ENCODE measurements around the gene LUC7L3. TPM values are rescaled to one million over a fixed set of nuclear protein-coding genes. Genes with fewer than 3 reads are reported as not detected.
A peak's percentile ranks its signal among the peaks of the same experiment; 100 is the strongest.
"Not testable (repeated sequence)": the region's sequence is repeated elsewhere in the genome, so short reads cannot be mapped to it uniquely, and the experiment has no call there.

Gene LUC7L3
- total RNA-seq, 1 donor from 2014 or later, result 31.5 TPM

- DNase-seq, result peak; percentile 62
Observed at GRCh38 chr17:50686494-50687199, 32.8 kb upstream of the LUC7L3 start.

- no peak for DNase-seq
Observed at GRCh38 chr17:50687200-50688066, 32.0 kb upstream of the LUC7L3 start.

GRCh38 chr17:50688245-50688644, 31.2 kb upstream of the LUC7L3 start:
- DNase-seq, result no peak

- DNase-seq, result no peak
Observed at GRCh38 chr17:50689251-50689650, 30.2 kb upstream of the LUC7L3 start.

GRCh38 chr17:50689956-50690886, 29.2 kb upstream of the LUC7L3 start:
- no peak for DNase-seq

- DNase-seq, result no peak
Observed at GRCh38 chr17:50690887-50691549, 28.4 kb upstream of the LUC7L3 start.

GRCh38 chr17:50691550-50692447, 27.6 kb upstream of the LUC7L3 start:
- no peak for DNase-seq

GRCh38 chr17:50692448-50693035, 26.9 kb upstream of the LUC7L3 start:
- no peak for DNase-seq

- no peak for DNase-seq
Observed at GRCh38 chr17:50693036-50693682, 26.2 kb upstream of the LUC7L3 start.

GRCh38 chr17:50696365-50696879, 23.0 kb upstream of the LUC7L3 start:
- DNase-seq, result no peak

- no peak for DNase-seq
Observed at GRCh38 chr17:50697062-50697461, 22.3 kb upstream of the LUC7L3 start.

GRCh38 chr17:50697663-50698272, 21.6 kb upstream of the LUC7L3 start:
- DNase-seq, result no peak

- DNase-seq, result no peak
Observed at GRCh38 chr17:50699410-50699809, 20.0 kb upstream of the LUC7L3 start.

GRCh38 chr17:50703162-50703561, 16.2 kb upstream of the LUC7L3 start:
- no peak for DNase-seq

- peak; percentile 93 for DNase-seq
Observed at GRCh38 chr17:50707289-50708049, 11.9 kb upstream of the LUC7L3 start, which contains the start of gene ANKRD40. Gene ANKRD40 (minus strand): TSS chr17:50707914. CDS start chr17:50707654, 260 bp downstream.

GRCh38 chr17:50708050-50709000, 11.1 kb upstream of the LUC7L3 start:
- DNase-seq, result peak; percentile 37

- DNase-seq, result not testable (repeated sequence)
Observed at GRCh38 chr17:50709053-50709452, 10.3 kb upstream of the LUC7L3 start.

Data from dermis blood vessel endothelial cell (primary cell).